Right lobe of liver (tissue), 6 donors: ENCODE measurements around the gene CCDC33. TPM values are rescaled to one million over a fixed set of nuclear protein-coding genes. Genes with fewer than 3 reads are reported as not detected.

Source experiments
- ATAC-seq, 4 donors: fragments of 200-7000 bp; cut with Tn5 transposase; one replicate each; pipeline ENCODE4 v1.9.1; 2020; ENCODE audit warnings: mild to moderate bottlenecking in 4 of 4, moderate library complexity in 4 of 4
- DNase-seq, 3 donors: peaks; one replicate each; pipeline ENCODE4 v3.0.0-alpha.2; 2020
- H3K27ac ChIP-seq, 3 donors: fragments of 200-600 bp; one replicate each; pipeline ENCODE4 v1.8.0; 2022
- H3K27me3 ChIP-seq, 2 donors: fragments of 200-600 bp; one replicate each; pipeline ENCODE4 v1.8.0; 2022
- H3K36me3 ChIP-seq, 4 donors: fragments of 200-600 bp; sonication (generic) in 1 of 4; one replicate each; pipeline versions ENCODE4 v1.5.1 to v1.8.0; 2017 to 2022; ENCODE audit warnings: control low read depth in 1 of 4
- H3K4me1 ChIP-seq, 4 donors: fragments of 200-600 bp; sonication (generic) in 1 of 4; one replicate each; pipeline versions ENCODE4 v1.5.1 to v1.8.0; 2017 to 2022; ENCODE audit warnings: control low read depth in 1 of 4
- H3K4me3 ChIP-seq, 3 donors: fragments of 200-600 bp; one replicate each; pipeline ENCODE4 v1.8.0; 2022
- H3K9me3 ChIP-seq, 4 donors: fragments of 200-600 bp; sonication (generic) in 1 of 4; one replicate each; pipeline versions ENCODE4 v1.5.1 to v1.8.0; 2017 to 2022; ENCODE audit warnings: control low read depth in 1 of 4
- CTCF ChIP-seq, 4 donors: fragments of 200-600 bp in 3 of 4; fragments of 450-650 bp in 1 of 4; IDR thresholded peaks; one replicate each; pipeline versions ENCODE4 v1.5.1 to v1.8.0; 2016 to 2022; ENCODE audit warnings: antibody characterized with exemption in 4 of 4, mild to moderate bottlenecking in 2 of 4
- POLR2A ChIP-seq: fragments of 450-650 bp; IDR thresholded peaks from one replicate; pipeline ENCODE4 v1.6.1; 2017; ENCODE audit warnings: antibody characterized with exemption, mild to moderate bottlenecking
- WGBS: methylation state at CpG from one replicate; pipeline ENCODE4 v1.1.6; 2018; ENCODE audit warnings: low coverage, low lambda C conversion rate; ENCODE audit not compliant: insufficient coverage; ENCODE audit errors: missing lambda C conversion rate; 5-methylcytosine and 5-hydroxymethylcytosine counted together
- intact Hi-C, 2 donors: fragments of 100-400 bp; cut with DNase I; formaldehyde crosslinking; loops; one replicate each; pipeline versions ENCODE4 v1.11.2 to v1.14.1; 2022
- total RNA-seq, 6 experiments: library from RNA; depleted of rRNA in 2 of 6; stranded (reverse); fragments of >200 nt in 2 of 6; fragmentation: NEBNext Ultra II Directional in 3 of 6; extraction: Animal tissue kit (Norgen Biotek cat#: 25700) in 3 of 6; gene quantifications; one replicate each; pipeline versions ENCODE4 v1.1.0 to v1.2.4, GENCODE V29; 2016 to 2023
- donor health status: DM: no; HTN: yes; CAD: no.
- donor health status: DM: no; HTN: no; CAD: no.
- donor health status: DM: no; HTN: no; CAD: no.
- donor health status: DM: no; HTN: yes; CAD: no.
- donor health status: DM: no; HTN: yes; CAD: no.

The CCDC33 gene
- total RNA-seq, 6 experiments from 2014 or later: not detected

GRCh38 chr15:74333093-74333492 lies 97.0 kb downstream of the CCDC33 start:
- no peak overlapping the region for H3K4me3 ChIP-seq
- 86% methylated on average over 4 of the region's 5 CpGs for WGBS
- no peaks in the 10 kb centered on the region for H3K4me1 ChIP-seq
- peak in 1 of 3 donors; percentile 29 for DNase-seq
- H3K27ac ChIP-seq: no peak overlapping the region
- no peaks in the 10 kb centered on the region for H3K36me3 ChIP-seq
- intact Hi-C loops: no loop called here
- no peaks in the 10 kb centered on the region for H3K27me3 ChIP-seq
- no peaks in the 10 kb centered on the region for H3K9me3 ChIP-seq
- TF ChIP-seq CTCF (IDR thresholded peaks at IDR 0.05) (no peak), POLR2A (no peak)
- ATAC-seq: no peak

GRCh38 chr15:74333662-74334061 lies 97.5 kb downstream of the CCDC33 start:
- H3K27ac ChIP-seq: no peak overlapping the region
- no peaks in the 10 kb centered on the region for H3K4me1 ChIP-seq
- TF ChIP-seq CTCF (IDR thresholded peaks at IDR 0.05) (no peak), POLR2A (no peak)
- intact Hi-C loops: no loop called here
- whole genome bisulfite sequencing: 93% methylated on average over 3 of the region's 5 CpGs
- H3K36me3 ChIP-seq: no peaks in the 10 kb centered on the region
- H3K27me3 ChIP-seq: no peaks in the 10 kb centered on the region
- ATAC-seq (no peak), DNase-seq (no peak)
- no peaks in the 10 kb centered on the region for H3K9me3 ChIP-seq
- no peak overlapping the region for H3K4me3 ChIP-seq

GRCh38 chr15:74334127-74334526 lies 98.0 kb downstream of the CCDC33 start:
- Histone ChIP-seq H3K4me1 (no peaks in the 10 kb centered on the region), H3K27ac (no peak overlapping the region), H3K4me3 (no peak overlapping the region), H3K9me3 (no peaks in the 10 kb centered on the region), H3K36me3 (no peaks in the 10 kb centered on the region), H3K27me3 (no peaks in the 10 kb centered on the region)
- ATAC-seq (no peak), DNase-seq (no peak)
- intact Hi-C loops: no loop called here
- TF ChIP-seq POLR2A (no peak), CTCF (IDR thresholded peaks at IDR 0.05) (no peak)
- WGBS: 29% methylated on average over 1 of the region's 1 CpG

GRCh38 chr15:74335396-74335795 lies 99.3 kb downstream of the CCDC33 start:
- no peaks in the 10 kb centered on the region for H3K4me1 ChIP-seq
- H3K36me3 ChIP-seq: no peaks in the 10 kb centered on the region
- WGBS: 100% methylated on average over 2 of the region's 8 CpGs
- no peak for DNase-seq
- H3K4me3 ChIP-seq: no peak overlapping the region
- TF ChIP-seq POLR2A (no peak), CTCF (IDR thresholded peaks at IDR 0.05) (no peak)
- ATAC-seq: no peak
- intact Hi-C loops: no loop called here
- H3K27me3 ChIP-seq: no peaks in the 10 kb centered on the region
- no peaks in the 10 kb centered on the region for H3K9me3 ChIP-seq
- no peak overlapping the region for H3K27ac ChIP-seq
